Forelimb muscle (tissue), 1 donor: ENCODE results near the gene CYB5D1. TPM values are rescaled to one million over a fixed set of nuclear protein-coding genes. Genes with fewer than 3 reads are reported as not detected.
"Not testable (repeated sequence)": the region's sequence is repeated elsewhere in the genome, so short reads cannot be mapped to it uniquely, and the experiment has no call there.

Source experiments
- DNase-seq: peaks from one replicate; pipeline ENCODE4 v3.0.0-alpha.2; 2013; ENCODE audit warnings: low read depth
- polyA plus RNA-seq: library from polyadenylated mRNA; unstranded; fragments of 120-200 nt; gene quantifications from one replicate; pipeline ENCODE4 v1.2.1, GENCODE V29; 2013; ENCODE audit not compliant: insufficient read length

The CYB5D1 gene
- polyA plus RNA-seq, 1 donor: 7.2 TPM

DNA sequence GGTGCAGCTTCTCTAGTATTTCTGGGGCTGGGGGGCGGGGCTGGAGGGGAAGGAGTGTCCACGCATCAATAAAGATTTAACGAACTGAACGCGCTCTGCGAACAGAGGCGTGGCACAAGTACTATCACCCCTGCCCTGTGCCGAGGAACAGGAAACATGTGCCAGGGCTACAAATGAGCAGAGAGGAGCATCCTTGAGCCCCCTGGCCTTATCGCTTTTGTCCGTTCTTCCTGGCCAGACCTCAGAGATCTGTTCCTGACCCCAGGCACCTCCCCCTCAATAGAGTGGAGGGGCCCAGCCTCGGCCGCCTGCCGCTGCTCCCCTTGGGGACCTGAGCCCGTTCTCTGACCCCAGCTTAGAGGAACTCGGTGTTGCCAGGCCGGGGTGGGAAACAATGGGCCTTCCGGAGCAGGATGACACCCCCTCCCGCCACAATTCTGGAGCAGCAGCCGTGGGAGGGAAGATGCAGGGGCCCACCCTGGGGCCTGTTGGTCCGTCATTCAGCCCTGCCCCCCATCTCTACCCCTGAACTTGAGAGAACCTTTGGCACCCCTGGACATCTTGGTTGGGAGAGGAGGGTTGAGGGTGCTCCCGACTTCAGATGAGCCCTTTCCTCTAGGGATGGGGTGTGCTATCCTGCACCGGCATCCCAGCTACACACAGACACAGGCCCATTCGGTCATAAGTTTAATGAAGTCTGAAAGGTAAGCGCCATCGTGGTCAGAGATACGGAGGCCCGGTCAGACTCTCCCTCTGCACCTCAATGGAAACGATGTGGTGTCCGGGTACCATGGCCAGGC lies 1.6 kb upstream of the CYB5D1 start:
- no peak for DNase-seq

- peak; percentile 99 for DNase-seq
These were observed 741 bp upstream of the CYB5D1 start, which contains the start of gene NAA38 for GRCh38 chr17:7856811-7857712. TSS of gene NAA38 (minus strand) at chr17:7857559. CDS start at chr17:7857463, 96 bp downstream.

- DNase-seq: no peak
These were observed 663 bp downstream of the CYB5D1 start for GRCh38 chr17:7858522-7858810.

DNA sequence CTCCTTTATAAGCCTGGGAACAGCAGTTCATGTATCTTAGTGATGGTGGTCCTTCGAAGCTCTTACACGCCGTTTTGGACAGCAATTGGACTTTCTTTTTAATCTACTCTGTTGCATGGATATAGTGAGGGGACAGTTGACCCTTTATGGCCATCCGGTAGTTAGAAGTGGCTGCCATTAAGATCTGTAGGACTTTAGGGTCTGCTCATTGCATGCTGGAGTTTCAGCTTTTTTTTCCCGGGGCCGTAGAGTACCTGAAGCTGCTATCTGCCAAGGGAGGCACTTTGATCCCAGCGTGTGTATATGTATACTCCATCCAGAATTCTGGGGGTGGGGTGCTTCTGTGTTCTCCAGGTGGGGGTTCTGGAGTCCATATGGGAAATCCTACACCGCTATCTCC lies 1.2 kb downstream of the CYB5D1 start:
- no peak for DNase-seq

DNA sequence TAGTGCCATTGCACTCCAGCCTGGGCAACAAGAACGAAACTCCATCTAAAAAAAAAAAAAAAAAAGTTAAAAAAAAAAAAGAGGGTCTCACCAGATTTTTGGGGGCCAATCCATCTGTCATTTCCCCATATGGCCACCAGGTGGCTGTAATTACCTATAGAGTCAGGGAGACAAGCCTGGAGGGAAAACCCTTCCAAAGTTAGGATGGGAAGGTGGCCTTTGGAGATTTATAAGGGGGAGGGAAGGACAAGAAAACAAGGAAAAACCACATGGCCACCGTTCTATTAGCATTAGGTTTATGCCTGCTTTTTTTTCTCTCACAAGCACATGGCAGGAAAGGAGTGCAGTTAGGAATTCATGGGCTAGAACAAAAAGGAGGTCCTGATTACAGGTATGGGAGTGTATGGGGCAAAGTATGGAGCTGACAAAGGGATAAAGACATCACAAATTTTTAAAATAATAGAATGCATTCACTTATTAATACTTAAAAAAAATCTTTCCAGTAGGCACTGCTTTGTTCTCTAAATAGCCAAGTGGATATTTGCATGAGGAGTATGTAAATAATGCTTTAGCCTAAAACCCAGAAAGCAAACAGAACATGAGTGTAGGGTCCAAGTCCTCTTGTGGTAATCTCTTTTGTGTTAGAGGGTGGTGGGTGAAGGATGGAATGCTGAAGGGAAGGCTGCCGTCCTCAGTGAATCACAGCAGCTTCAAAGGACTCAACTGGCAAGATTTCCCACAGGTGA lies 5.1 kb downstream of the CYB5D1 start:
- DNase-seq: no peak

GRCh38 chr17:7864384-7864783 lies 6.6 kb downstream of the CYB5D1 start:
- not testable (repeated sequence) for DNase-seq

- no peak for DNase-seq
These were observed 7.3 kb downstream of the CYB5D1 start for GRCh38 chr17:7864995-7865650.

DNA sequence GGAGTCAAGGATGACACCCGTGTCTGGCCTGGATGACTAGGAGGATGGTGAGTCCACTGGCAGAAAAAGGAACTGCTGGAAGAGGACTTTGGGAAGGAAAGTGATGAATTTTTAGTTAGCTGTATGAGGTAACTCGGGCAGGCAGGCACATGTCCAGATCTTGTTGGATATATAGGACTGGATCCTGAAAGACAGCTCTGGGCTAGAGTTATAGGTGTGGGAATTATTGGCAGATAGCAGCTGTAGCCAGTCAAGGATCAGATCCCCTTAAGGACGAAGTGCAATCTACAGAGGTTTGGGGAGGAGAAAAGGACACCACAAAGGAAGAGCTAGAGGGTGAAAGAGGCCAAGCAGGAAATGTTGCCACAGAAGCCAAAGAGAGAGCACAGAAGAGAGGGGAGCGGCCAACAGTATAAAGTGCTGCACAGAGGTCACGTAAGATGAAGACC lies 10.1 kb downstream of the CYB5D1 start:
- DNase-seq: no peak

GRCh38 chr17:7873051-7873450 lies 15.2 kb downstream of the CYB5D1 start:
- no peak for DNase-seq

DNA sequence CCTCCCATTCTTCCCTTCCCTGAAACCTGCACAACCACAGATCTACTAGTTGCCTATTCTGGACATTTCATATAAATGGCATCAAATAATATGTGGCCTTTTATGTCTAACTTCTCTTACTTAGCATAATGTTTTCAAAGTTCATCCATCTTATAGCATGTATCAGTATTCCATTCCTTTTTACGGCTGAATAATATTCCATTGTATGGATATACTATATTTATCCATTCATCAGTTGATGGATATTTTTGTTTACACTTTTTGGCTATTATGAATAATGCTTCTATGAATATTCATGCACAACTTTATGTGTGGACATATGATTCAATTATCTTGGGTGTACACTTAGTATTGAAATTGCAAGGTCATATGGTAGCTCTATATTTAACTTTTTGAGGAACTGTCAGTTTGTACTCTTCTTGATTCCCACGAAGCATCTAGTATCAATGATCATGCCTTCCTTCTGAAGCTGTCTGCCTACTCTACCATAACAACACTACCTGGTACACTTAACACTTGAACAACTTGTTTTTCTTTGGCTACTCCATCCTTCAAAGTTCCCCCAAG lies 18.1 kb downstream of the CYB5D1 start:
- no peak for DNase-seq

DNA sequence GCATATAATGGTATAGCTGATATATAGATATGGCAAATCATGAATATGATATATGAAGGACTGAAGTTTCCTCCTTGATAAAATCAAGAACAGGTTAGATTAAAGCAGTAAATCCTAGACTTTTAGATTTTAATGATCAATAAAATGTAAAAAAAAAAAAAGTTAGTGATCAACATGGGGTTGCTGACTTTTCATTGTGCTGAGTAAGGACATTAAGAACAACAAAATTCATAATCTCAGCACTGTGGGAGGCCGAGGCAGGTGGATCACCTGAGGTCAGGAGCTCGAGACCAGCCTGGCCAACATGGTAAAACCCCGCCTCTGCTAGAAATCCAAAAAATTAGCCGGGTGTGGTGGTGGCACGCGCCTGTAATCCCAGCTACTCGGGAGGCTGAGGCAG lies 20.4 kb downstream of the CYB5D1 start:
- no peak for DNase-seq

- no peak for DNase-seq
These were observed 22.5 kb downstream of the CYB5D1 start for GRCh38 chr17:7880076-7880868.

GRCh38 chr17:7881276-7882054 lies 23.7 kb downstream of the CYB5D1 start:
- no peak for DNase-seq

- DNase-seq: no peak
These were observed 24.3 kb downstream of the CYB5D1 start for GRCh38 chr17:7882068-7882467.

DNA sequence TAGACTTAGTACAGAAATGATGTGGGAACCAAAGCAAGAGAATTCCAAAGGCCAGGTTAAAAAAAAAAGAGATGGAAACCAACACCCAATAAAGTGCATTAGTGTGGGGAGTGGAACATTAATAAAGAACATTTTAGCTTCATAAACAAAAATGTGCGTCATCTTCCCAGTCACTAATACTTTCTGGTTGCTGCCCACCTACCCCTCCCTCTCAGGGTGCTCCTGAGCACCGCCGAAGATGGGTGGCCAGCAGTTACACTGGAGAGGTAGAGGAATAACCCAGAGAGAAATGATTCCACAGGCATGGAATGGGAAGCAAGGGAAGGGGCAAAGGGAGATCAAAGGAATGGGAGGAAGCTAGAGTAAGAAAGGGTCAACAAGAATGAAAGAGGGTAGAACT lies 24.8 kb downstream of the CYB5D1 start:
- no peak for DNase-seq

GRCh38 chr17:7883781-7884386 lies 26.1 kb downstream of the CYB5D1 start:
- no peak for DNase-seq

DNA sequence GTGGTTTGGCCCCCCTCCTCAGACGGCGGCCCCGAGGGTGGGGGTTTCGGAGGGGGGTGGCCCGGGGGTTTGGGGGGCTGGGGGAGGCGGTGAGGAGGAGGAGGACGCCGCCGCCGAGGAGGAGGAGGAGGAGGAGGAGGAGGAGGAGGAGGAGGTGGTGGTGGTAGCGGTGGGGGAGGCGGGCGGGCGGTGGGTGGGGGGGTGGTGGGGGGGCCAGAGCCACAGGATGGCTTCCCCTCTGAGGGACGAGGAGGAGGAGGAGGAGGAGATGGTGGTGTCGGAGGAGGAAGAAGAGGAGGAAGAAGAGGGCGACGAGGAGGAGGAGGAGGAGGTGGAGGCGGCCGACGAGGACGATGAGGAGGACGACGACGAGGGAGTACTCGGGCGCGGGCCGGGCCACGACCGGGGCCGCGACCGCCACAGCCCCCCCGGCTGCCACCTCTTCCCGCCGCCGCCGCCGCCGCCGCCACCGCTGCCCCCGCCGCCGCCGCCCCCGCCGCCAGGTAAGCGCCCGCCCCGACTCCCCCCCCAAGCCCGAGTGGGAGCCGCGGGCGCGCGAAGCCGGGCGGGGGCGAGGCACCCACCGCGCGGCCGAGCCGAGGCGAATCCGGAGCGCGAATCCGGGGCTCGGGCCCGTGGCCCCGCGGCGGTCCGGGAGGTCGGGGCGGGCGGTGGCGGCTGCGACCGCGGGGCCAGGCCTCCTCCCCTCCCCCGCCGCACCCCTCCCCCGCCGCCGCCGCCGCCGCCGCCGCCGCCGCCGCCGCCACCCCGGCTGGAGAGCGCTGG lies 27.0 kb downstream of the CYB5D1 start:
- no peak for DNase-seq
